ENCODE results near the gene ICAM2. TPM values are rescaled to one million over a fixed set of nuclear protein-coding genes. Genes with fewer than 3 reads are reported as not detected.

Gene ICAM2
- total RNA-seq, 3 donors from 2014 or later = 6.9 to 14.2 (median 10.3) TPM

GRCh38 chr17:63989622-63990345, 30.6 kb downstream of the ICAM2 start:
- peaks cover 1% of the 10 kb centered on the region for H3K4me1 ChIP-seq (ENCODE audit: low read depth)
- intact Hi-C loops (cut with DNase I, micrococcal nuclease) = no loop called here
- no peak overlapping the region for H3K4me3 ChIP-seq
- no peaks in the 10 kb centered on the region for H3K36me3 ChIP-seq (ENCODE audit: low read depth)
- no peak for ATAC-seq
- peak in 2 of 3 donors; percentile 12 to 29 for DNase-seq
- no peak for TF ChIP-seq CTCF (IDR thresholded peaks at IDR 0.05)
- H3K9me3 ChIP-seq = no peaks in the 10 kb centered on the region

- Histone ChIP-seq H3K4me1 (ENCODE audit: low read depth) (peaks cover 3% of the 10 kb centered on the region), H3K4me3 (no peak overlapping the region), H3K36me3 (ENCODE audit: low read depth) (no peaks in the 10 kb centered on the region), H3K9me3 (no peaks in the 10 kb centered on the region)
- no peak for ATAC-seq
- no peak for TF ChIP-seq CTCF (IDR thresholded peaks at IDR 0.05)
- DNase-seq = peak in 2 of 3 donors; percentile 25 to 39
- intact Hi-C loops (cut with DNase I, micrococcal nuclease) = no loop called here
Observed at GRCh38 chr17:63988741-63989621, 31.5 kb downstream of the ICAM2 start.

GRCh38 chr17:63988127-63988478, 32.3 kb downstream of the ICAM2 start:
- ATAC-seq = no peak
- Histone ChIP-seq H3K9me3 (no peaks in the 10 kb centered on the region), H3K36me3 (ENCODE audit: low read depth) (no peaks in the 10 kb centered on the region), H3K4me3 (no peak overlapping the region), H3K4me1 (ENCODE audit: low read depth) (peaks cover 3% of the 10 kb centered on the region)
- no peak for TF ChIP-seq CTCF (IDR thresholded peaks at IDR 0.05)
- intact Hi-C loops (cut with DNase I, micrococcal nuclease) = no loop called here
- DNase-seq = no peak

- DNase-seq (peak in 1 of 3 donors; percentile 44), ATAC-seq (no peak)
- peaks cover 3% of the 10 kb centered on the region for H3K4me1 ChIP-seq (ENCODE audit: low read depth)
- H3K9me3 ChIP-seq = no peaks in the 10 kb centered on the region
- no peak for TF ChIP-seq CTCF (IDR thresholded peaks at IDR 0.05)
- intact Hi-C loops (cut with DNase I, micrococcal nuclease) = no loop called here
- H3K4me3 ChIP-seq = no peak overlapping the region
- no peaks in the 10 kb centered on the region for H3K36me3 ChIP-seq (ENCODE audit: low read depth)
Observed at GRCh38 chr17:63987221-63988126, 33.0 kb downstream of the ICAM2 start.

GRCh38 chr17:63986821-63987220, 33.6 kb downstream of the ICAM2 start:
- intact Hi-C loops (cut with DNase I, micrococcal nuclease) = no loop called here
- TF ChIP-seq CTCF (IDR thresholded peaks at IDR 0.05) = no peak
- peaks cover 3% of the 10 kb centered on the region for H3K4me1 ChIP-seq (ENCODE audit: low read depth)
- ATAC-seq (no peak), DNase-seq (no peak)
- H3K9me3 ChIP-seq = no peaks in the 10 kb centered on the region
- no peak overlapping the region for H3K4me3 ChIP-seq
- no peaks in the 10 kb centered on the region for H3K36me3 ChIP-seq (ENCODE audit: low read depth)
